Measurements from ENCODE around the gene DYRK1A.

- TF ChIP-seq CTCF (IDR thresholded peaks at IDR 0.05; ENCODE audit: insufficient read depth, low read length, poor library complexity, severe bottlenecking) (no peak), EZH2phosphoT487 (conservative IDR thresholded peaks at IDR 0.05; ENCODE audit: low read length) (no peak)
These were observed 47.1 kb downstream of the DYRK1A start for GRCh38 chr21:37413553-37414291.
